ENCODE measurements around the gene TUFT1.
"Not testable (repeated sequence)": the region's sequence is repeated elsewhere in the genome, so short reads cannot be mapped to it uniquely, and the experiment has no call there.

TUFT1 gene

GRCh38 chr1:151618470-151618869 lies 78.4 kb downstream of the TUFT1 start:
- no peak for DNase-seq (ENCODE audit: low spot score)

- DNase-seq (ENCODE audit: low spot score): not testable (repeated sequence)
These were observed 78.9 kb downstream of the TUFT1 start for GRCh38 chr1:151618996-151619395.

DNA sequence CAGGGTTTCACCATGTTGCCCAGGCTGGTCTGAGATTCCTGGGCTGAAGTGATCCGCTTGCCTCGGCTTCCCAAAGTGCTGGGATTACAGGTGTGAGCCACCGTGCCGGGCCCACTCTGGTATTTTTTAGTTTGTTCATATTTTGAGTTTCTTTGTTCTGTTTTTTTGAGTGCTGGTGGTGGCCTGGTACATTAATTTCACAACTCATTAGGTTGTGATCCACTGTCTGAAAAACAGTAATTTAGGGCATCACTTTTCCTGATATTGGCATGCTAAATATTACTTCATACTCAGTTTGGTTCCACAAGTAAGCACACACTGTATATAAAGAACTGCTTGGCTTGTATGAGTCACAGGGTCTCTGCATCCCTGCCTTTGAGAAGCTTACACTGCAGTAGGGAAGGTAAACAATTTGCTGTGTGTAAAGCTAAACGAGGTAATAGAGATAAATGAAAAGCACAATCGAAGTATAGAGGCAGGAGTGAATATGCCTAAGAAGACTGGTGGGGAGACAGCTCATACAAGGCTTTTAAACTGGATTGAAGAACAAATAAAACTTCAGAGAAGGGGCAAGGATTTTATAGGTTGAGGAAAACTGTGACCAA lies 79.5 kb downstream of the TUFT1 start:
- no peak for DNase-seq (ENCODE audit: low spot score)

GRCh38 chr1:151620286-151620685 lies 80.2 kb downstream of the TUFT1 start:
- DNase-seq (ENCODE audit: low spot score): peak; percentile 33

DNA sequence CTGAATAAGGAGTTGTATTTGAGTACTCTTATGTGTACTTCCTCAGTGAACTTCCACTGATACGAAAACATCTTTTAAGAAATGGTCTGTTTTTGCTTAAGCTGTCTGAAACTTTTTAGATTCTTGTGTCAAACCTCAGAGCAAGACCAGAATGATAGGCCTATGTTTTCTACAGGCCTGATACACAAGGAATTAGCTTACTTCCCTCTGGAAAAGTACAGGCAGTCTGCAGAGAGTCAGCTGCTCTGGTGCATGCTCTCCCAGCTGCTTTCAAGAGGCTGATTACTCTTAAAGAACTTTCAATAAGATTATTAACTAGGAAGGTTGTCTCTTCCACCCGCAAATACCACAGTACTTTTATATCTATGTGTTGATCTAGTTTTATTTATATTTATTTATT lies 81.2 kb downstream of the TUFT1 start:
- peak; percentile 59 for DNase-seq (ENCODE audit: low spot score)

DNA sequence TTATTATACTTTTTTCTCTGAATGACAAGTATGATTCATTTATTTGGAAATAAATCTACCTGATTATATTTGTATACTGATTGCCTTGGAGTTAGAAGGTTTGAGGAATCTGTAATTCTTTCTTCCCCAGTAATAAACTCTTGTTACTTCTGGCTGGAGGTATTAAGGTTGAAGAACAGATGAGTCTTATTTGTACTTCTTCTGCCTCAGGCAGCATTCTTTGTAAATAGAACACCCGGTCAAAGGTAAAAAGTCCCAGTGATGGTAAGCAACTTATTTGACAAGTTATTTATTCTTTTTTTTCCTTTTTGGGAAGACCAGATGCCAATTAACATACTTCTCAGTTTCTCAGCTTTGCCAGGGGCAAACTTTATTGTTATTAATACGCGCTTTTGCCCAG lies 84.7 kb downstream of the TUFT1 start:
- DNase-seq (ENCODE audit: low spot score): no peak

DNA sequence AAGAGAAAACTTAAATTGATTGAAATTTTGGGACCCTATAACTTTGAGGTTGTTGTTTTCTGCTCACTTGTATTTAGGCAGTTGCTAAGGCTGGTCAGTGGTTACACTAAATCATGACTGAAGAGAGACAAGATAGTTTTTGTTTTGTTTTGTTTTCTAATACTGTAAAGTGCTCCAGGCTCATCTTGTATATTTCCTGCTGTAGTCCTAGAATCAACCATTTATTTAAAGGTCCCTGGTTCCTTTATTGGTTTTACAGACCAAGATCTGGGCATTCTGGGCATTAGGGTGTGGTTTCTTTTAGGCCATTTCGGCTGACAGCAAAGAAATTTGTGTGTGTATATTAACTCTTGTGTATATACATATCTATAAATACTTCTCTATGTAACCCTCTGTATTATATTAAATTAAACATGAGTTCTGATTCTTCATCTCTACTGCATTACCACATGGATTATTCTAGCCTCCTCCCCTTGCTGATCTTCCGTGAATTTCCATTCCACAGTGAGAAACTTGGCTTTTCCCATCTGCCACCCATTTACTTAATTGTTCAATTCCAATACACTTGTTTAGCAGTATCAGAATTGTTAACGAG lies 86.7 kb downstream of the TUFT1 start:
- DNase-seq (ENCODE audit: low spot score): no peak

GRCh38 chr1:151629278-151629677 lies 89.2 kb downstream of the TUFT1 start:
- DNase-seq (ENCODE audit: low spot score): no peak
